ENCODE results near the gene CCL11. TPM values are rescaled to one million over a fixed set of nuclear protein-coding genes. Genes with fewer than 3 reads are reported as not detected.
"Not testable (repeated sequence)": the region's sequence is repeated elsewhere in the genome, so short reads cannot be mapped to it uniquely, and the experiment has no call there.

CCL11 gene
- total RNA-seq, 1 donor from 2014 or later, result not detected

DNA sequence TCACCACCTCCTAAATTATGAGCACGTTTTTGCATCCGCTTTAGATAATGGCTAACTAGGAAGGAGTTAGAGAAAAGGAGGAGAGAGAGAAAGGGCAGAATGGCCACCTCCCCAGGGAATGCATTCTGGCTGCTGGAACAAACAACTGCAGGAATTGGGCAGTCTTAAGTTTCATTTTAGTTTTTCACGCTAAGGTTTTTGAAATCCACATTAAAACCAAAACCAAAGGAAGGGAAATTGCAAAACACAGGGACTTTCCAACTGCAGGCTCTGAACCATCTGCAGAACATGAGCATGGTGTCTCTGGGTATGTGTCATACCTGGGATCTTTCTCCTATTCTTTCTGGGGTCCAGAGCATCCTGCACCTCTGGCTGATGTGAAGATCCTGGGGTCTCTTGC is 21.6 kb downstream of the CCL11 start:
- intact Hi-C loops (cut with micrococcal nuclease), result no loop called here

DNA sequence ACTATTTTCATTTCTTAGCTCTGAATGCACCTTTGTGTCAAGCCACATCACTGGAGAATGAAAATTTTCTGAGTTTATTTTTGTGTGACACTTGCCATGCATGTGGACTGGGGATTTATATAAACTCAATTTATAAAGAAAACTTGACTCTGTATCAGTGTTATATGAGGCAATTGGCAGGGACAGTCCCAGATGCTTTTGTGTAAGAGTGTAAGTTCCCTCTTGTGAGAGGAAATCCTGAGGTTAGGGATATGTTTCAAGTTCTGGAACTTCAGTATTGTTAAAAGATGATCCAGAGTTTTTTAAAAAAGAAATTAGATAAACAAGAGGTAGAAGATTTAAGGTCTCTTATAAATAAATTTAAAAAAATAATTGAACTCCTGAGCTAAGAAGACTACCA is 22.8 kb downstream of the CCL11 start:
- intact Hi-C loops (cut with micrococcal nuclease), result no loop called here

DNA sequence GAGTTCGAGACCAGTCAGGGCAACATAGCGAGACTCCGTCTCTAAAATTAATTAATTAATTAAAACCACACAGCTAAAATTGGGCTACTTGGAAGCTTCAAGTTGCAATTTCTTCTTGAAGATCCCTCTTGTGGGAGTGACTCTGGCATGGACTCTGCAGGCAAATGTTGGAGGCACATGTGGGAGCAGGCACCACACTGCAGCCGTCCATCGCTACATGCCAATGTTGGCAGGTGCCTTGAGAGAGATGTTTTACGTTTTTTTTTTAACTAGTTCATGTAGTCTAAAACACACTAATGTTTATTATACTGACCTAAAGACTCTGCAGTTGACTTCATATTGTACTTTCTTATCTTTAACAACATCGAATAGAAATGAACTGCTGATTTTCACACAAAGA is 25.7 kb downstream of the CCL11 start:
- intact Hi-C loops (cut with micrococcal nuclease), result no loop called here

DNA sequence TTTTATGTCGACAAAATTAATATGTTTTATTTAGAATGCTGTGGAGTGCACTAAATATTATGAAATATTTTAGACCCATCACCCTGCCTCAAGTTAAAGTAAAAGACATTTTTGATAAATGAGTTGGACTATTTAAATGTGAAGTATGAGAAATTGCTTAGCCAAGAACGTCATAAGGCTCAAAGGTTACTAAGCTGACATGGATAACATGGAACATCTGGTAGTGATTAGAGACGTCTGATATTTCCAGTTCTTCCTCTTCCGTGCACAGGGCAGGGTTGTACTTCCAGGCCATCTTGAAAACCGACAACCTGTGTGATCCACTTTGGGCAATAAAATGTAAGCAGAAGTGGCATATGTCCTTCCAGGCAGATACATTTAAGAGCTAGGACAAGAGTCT is 26.5 kb downstream of the CCL11 start:
- intact Hi-C loops (cut with micrococcal nuclease), result no loop called here

DNA sequence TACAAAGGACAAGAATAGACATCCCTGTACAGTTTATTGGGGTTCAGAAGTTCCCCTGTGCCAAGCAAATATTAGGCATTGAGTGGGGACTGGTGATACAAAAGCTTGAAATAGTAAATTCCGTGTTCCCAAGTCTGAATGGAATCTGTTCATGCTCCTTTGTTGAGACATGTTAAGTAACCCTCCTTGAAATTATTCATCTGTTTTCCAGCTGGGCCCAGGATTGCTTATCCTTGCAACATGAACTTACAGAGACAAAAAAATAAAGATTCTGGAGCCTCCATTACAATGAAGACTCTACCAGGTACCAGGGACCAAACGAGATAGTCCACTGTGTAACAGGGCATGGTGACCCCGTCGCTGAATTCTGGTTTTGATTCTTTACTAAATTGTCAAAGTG is 27.6 kb downstream of the CCL11 start:
- intact Hi-C loops (cut with micrococcal nuclease), result no loop called here

DNA sequence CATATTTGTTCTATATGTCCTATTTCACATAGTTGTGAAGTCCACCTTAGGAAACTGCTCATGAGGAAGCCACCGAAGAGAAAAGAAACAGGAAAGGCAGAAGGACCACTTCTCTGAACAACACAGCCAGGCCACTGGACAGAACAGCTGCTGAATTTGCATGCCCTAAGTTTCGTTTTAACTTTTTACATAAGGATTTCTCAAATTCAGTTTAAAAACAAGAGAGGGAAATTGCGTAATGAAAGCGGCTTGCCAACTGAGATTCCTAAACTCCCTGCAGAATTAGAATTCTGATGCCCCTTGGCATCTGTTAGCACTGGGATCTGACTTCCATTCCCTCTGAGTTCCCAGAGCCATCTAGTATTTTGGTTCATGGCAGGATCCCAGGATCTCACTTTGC is 28.7 kb downstream of the CCL11 start:
- intact Hi-C loops (cut with micrococcal nuclease), result no loop called here

DNA sequence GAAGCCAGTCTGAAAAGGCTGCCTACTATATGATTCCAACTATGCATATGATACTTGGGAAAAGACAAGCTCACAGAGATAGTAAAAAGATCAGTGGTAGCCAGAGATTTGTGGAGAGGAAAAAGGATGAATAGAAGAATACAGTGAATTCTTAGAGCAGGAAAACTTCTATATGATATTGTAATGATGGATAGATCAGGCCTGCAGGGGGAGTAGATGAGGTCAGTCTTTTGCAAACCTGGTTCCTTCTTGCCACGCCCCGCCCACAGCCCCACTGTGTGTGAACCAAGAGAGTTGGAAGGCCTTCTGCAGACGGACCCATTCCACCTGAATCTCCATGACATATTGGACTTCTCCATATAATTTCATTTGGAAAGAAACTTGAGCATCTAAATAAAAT is 32.9 kb downstream of the CCL11 start:
- intact Hi-C loops (cut with micrococcal nuclease), result no loop called here

DNA sequence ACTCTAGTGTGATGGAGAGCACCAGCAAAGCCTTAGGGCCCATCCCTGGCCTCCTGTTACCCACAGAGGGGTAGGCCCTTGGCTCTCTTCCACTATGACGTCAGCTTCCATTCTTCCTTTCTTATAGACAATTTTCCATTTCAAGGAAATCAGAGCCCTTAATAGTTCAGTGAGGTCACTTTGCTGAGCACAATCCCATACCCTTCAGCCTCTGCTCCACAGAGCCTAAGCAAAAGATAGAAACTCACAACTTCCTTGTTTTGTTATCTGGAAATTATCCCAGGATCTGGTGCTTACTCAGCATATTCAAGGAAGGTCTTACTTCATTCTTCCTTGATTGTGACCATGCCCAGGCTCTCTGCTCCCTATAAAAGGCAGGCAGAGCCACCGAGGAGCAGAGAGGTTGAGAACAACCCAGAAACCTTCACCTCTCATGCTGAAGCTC is 33.5 kb downstream of the CCL11 start, which contains the start of gene CCL8:
Gene CCL8 (plus strand): TSS at position 397 of the 445 bp plus-strand sequence. CDS start 67 bp downstream, outside the sequence.
- intact Hi-C loops (cut with micrococcal nuclease), result no loop called here

DNA sequence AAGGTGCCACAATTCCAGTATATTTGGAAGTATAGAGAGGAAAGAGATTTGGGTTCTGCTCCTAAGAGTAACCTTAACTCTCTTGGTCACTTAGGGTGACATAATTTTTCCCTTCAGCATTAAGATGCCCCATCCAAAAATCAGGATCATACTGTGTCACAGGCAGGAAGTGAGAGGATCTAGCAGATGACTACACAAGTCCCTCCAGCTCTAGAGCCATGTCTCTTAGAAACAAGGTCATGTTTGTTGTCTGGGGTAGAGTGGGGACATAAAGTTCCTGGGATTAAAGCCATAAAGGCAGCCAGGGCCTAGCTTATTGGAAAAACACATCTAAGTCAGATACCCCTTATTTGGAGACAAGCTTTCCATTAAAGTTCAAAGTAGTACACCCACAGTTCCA is 36.4 kb downstream of the CCL11 start:
- intact Hi-C loops (cut with micrococcal nuclease), result no loop called here

DNA sequence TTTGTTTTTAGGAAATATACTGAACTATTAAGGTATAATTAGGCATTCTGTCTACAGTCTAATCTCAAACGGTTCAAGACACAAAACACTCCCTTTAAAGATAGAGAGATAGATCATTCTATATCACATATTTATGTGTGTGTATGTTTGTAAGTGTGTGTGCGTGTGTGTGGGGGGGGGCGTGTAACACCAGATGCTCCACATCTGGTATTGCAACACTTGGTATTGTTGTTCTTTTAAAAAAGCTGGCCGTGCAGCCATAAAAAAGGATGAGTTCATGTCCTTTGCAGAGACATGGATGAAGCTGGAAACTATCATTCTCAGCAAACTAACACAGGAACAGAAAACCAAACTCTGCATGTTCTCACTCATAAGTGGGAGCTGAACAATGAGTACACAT is 42.0 kb downstream of the CCL11 start:
- intact Hi-C loops (cut with micrococcal nuclease), result not testable (repeated sequence)

DNA sequence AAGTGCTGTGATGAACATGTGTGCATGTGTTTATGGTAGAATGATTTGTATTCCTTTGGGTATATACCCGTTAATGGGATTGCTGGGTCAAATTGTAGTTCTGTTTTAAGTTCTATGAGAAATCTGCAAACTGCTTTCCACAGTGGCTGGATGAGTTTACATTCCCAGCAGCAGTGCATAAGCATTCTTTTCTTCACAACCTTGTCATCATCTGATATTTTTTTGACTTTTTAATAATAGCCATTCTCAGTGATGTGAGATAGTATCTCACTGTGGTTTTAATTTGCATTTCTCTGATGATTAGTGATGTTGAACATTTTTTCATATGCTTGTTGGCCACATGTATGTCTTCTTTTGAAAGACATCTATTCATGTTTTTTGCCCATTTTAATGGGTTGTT is 52.2 kb downstream of the CCL11 start:
- intact Hi-C loops (cut with micrococcal nuclease), result no loop called here

Other genes starting within 250 kb of the CCL11 start
- gene CCL2, start 30.5 kb upstream of the CCL11 start, total RNA-seq, result not detected in 2 replicates
- gene CCL7, start 15.5 kb upstream of the CCL11 start, total RNA-seq, result not detected in 2 replicates
- gene CCL8, start 33.7 kb downstream of the CCL11 start, total RNA-seq, result not detected in 2 replicates
- gene CCL13, start 70.7 kb downstream of the CCL11 start, total RNA-seq, result not detected in 2 replicates
- gene CCL1, start 77.5 kb downstream of the CCL11 start, total RNA-seq, result 8.4 and 9.5 TPM in 2 replicates